Left renal pelvis (tissue), 4 donors: Measurements from ENCODE around the gene TMEM150B. TPM values are rescaled to one million over a fixed set of nuclear protein-coding genes. Genes with fewer than 3 reads are reported as not detected.

ENCODE experiments used
- polyA plus RNA-seq, 4 donors: library from polyadenylated mRNA; unstranded; fragments of 120-200 nt; gene quantifications; one replicate each; pipeline ENCODE4 v1.2.1, GENCODE V29; 2013; ENCODE audit not compliant: insufficient read length in 4 of 4

The TMEM150B gene
- polyA plus RNA-seq, 4 donors, result 0.80 to 2.0 (median 1.0) TPM

Other genes starting within 250 kb of the TMEM150B start
- gene EPS8L1, start 249.5 kb downstream of the TMEM150B start, polyA plus RNA-seq, result 10 to 100 TPM in 3 of 4 donors, 1 to 10 TPM in 1; 1.5 to 92.9 (median 53.5) TPM
- gene PPP1R12C, start 207.7 kb downstream of the TMEM150B start, polyA plus RNA-seq, result 100 to 1,000 TPM in 1 of 4 donors, 10 to 100 TPM in 3; 56.8 to 120 (median 69.6) TPM
- 1 to 10 TPM; 4.2 to 9.9 (median 5.7) TPM for gene TNNT1, start 176.1 kb downstream of the TMEM150B start, polyA plus RNA-seq
- 1 to 10 TPM in 3 of 4 donors, under 1 TPM in 1; 0.57 to 5.4 (median 4.5) TPM for gene TNNI3, start 167.6 kb downstream of the TMEM150B start, polyA plus RNA-seq
- gene DNAAF3, start 158.7 kb downstream of the TMEM150B start, polyA plus RNA-seq, result 10 to 100 TPM in 1 of 4 donors, 1 to 10 TPM in 3; 2.0 to 10.4 (median 7.7) TPM
- gene SYT5, start 145.1 kb downstream of the TMEM150B start, polyA plus RNA-seq, result under 1 TPM; 0.09 to 0.52 (median 0.29) TPM
- gene PTPRH, start 115.8 kb downstream of the TMEM150B start, polyA plus RNA-seq, result 1 to 10 TPM in 1 of 4 donors, under 1 TPM in 3; 0.11 to 2.8 (median 0.26) TPM
- 1 to 10 TPM; 2.1 to 5.7 (median 4.0) TPM for gene TMEM86B, start 96.6 kb downstream of the TMEM150B start, polyA plus RNA-seq
- 10 to 100 TPM; 30.0 to 58.5 (median 41.8) TPM for gene PPP6R1, start 66.3 kb downstream of the TMEM150B start, polyA plus RNA-seq
- 10 to 100 TPM; 20.7 to 46.5 (median 25.4) TPM for gene HSPBP1, start 45.2 kb downstream of the TMEM150B start, polyA plus RNA-seq
- 10 to 100 TPM; 12.8 to 20.6 (median 15.5) TPM for gene BRSK1, start 41.3 kb downstream of the TMEM150B start, polyA plus RNA-seq
- 10 to 100 TPM; 13.3 to 33.5 (median 17.0) TPM for gene KMT5C, start 14.5 kb upstream of the TMEM150B start, polyA plus RNA-seq
- 1 to 10 TPM in 2 of 4 donors, under 1 TPM in 2; 0.49 to 1.5 (median 0.83) TPM for gene COX6B2, start 29.4 kb upstream of the TMEM150B start, polyA plus RNA-seq
- under 1 TPM; 0.13 to 0.31 (median 0.17) TPM for gene GARIN5B, start 37.9 kb upstream of the TMEM150B start, polyA plus RNA-seq
- gene IL11, start 45.1 kb upstream of the TMEM150B start, polyA plus RNA-seq, result 1 to 10 TPM in 2 of 4 donors, under 1 TPM in 2; 0.79 to 1.7 (median 1.1) TPM
- under 1 TPM in 2 of 4 donors, not detected in 2; 0.72 to 0.76 TPM for gene TMEM190, start 51.5 kb upstream of the TMEM150B start, polyA plus RNA-seq
- gene TMEM238, start 59.0 kb upstream of the TMEM150B start, polyA plus RNA-seq, result 1 to 10 TPM in 1 of 4 donors, under 1 TPM in 3; 0.31 to 2.2 (median 0.49) TPM
- 1,000 to 10,000 TPM in 2 of 4 donors, 100 to 1,000 TPM in 2; 965 to 1,435 (median 1,000) TPM for gene RPL28, start 60.6 kb upstream of the TMEM150B start, polyA plus RNA-seq
- 10 to 100 TPM; 42.3 to 56.0 (median 48.8) TPM for gene UBE2S, start 82.4 kb upstream of the TMEM150B start, polyA plus RNA-seq
- gene SHISA7, start 118.0 kb upstream of the TMEM150B start, polyA plus RNA-seq, result under 1 TPM; 0.13 to 0.33 (median 0.22) TPM
- gene ISOC2, start 136.3 kb upstream of the TMEM150B start, polyA plus RNA-seq, result 10 to 100 TPM; 30.2 to 52.6 (median 33.0) TPM
- gene C19orf85, start 139.4 kb upstream of the TMEM150B start, polyA plus RNA-seq, result not detected
- 1 to 10 TPM; 2.1 to 5.3 (median 3.2) TPM for gene ZNF628, start 151.3 kb upstream of the TMEM150B start, polyA plus RNA-seq
- 10 to 100 TPM; 31.4 to 56.7 (median 46.4) TPM for gene NAT14, start 159.8 kb upstream of the TMEM150B start, polyA plus RNA-seq
- 1 to 10 TPM; 1.9 to 7.0 (median 3.1) TPM for gene SSC5D, start 163.1 kb upstream of the TMEM150B start, polyA plus RNA-seq
- gene SBK2, start 211.8 kb upstream of the TMEM150B start, polyA plus RNA-seq, result under 1 TPM; 0.36 to 0.96 (median 0.80) TPM
- gene SBK3, start 220.2 kb upstream of the TMEM150B start, polyA plus RNA-seq, result under 1 TPM in 1 of 4 donors, not detected in 3; 0.15 TPM